ENCODE data around the gene GJA5. TPM values are rescaled to one million over a fixed set of nuclear protein-coding genes. Genes with fewer than 3 reads are reported as not detected.

The GJA5 gene
- not detected in 5 replicates for total RNA-seq (2022; extraction: Qiagen RNA extraction; ENCODE audit: low read depth)

GRCh38 chr1:147760481-147761260, at the start of gene GJA5:
Gene GJA5 (minus strand): TSS chr1:147760602. CDS start chr1:147759238, 1,364 bp downstream.

Other genes with a start within 250 kb of the GJA5 start
- 4.2 to 6.6 TPM (median 6.1 TPM) in 5 replicates for gene BCL9, start 219.1 kb downstream of the GJA5 start, total RNA-seq (2022; extraction: Qiagen RNA extraction; ENCODE audit: low read depth)
- gene ACP6, start 90.1 kb downstream of the GJA5 start, total RNA-seq (2022; extraction: Qiagen RNA extraction; ENCODE audit: low read depth): 18.4 to 24.1 TPM (median 22.3 TPM) in 5 replicates
- gene GJA8, start 142.2 kb upstream of the GJA5 start, total RNA-seq (2022; extraction: Qiagen RNA extraction; ENCODE audit: low read depth): not detected in 5 replicates
- 4.6 to 8.0 TPM (median 5.0 TPM) in 5 replicates for gene GPR89B, start 167.8 kb upstream of the GJA5 start, total RNA-seq (2022; extraction: Qiagen RNA extraction; ENCODE audit: low read depth)